Measurements from ENCODE around the gene PCNX3. TPM values are rescaled to one million over a fixed set of nuclear protein-coding genes. Genes with fewer than 3 reads are reported as not detected.
"Not testable (repeated sequence)": the region's sequence is repeated elsewhere in the genome, so short reads cannot be mapped to it uniquely, and the experiment has no call there.

Gene PCNX3
- total and polyA plus RNA-seq, 12 donors = 9.0 to 45.0 (median 33.4) TPM

DNA sequence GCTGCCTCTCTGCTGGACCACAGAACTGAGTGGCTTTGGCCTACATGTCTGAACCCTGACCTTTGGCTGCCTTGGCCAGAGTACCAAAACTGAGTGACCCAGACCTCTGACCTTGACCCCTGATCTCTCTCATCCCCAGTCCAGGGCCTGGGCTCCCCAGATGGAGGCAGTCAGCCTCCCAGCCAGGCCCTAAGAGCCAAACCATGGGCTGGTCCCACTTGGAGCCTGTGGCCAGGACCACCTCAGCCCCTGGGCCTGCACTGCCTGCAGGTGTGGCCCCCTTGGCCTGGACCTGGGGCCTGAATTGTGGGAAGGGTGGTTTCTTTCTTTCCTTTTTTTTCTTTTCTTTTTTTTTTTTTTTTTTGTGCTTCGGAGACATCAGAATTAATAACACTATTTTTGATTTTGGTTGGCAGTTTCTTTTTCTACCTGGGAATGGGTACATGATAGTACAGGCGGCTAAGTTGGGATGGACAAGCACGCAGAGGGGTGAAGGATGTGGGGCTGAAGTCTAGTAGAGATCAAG, 21.5 kb downstream of the PCNX3 start:
- WGBS, 4 donors = 86 to 88% (median 87%) methylated on average over 3 of the region's 3 CpGs
- TF ChIP-seq POLR2A (IDR thresholded peaks at IDR 0.05) (no peak), CTCF (IDR thresholded peaks at IDR 0.05) (no peak)
- Histone ChIP-seq H3K27me3 (no peaks in the 10 kb centered on the region), H3K36me3 (replicated peaks in 1 of 2) (peaks cover 0 to 47% of the 10 kb centered on the region in 2 donors), H3K9me3 (replicated peaks in 1 of 3) (no peaks in the 10 kb centered on the region), H3K4me1 (replicated peaks in 1 of 2) (peaks cover 26 to 48% of the 10 kb centered on the region in 2 donors), H3K27ac (peak overlapping the region in 2 of 5 donors; percentile 82 to 94), H3K4me3 (no peak overlapping the region)
- DNase-seq = no peak
- intact Hi-C loops (cut with DNase I) = no loop called here

DNA sequence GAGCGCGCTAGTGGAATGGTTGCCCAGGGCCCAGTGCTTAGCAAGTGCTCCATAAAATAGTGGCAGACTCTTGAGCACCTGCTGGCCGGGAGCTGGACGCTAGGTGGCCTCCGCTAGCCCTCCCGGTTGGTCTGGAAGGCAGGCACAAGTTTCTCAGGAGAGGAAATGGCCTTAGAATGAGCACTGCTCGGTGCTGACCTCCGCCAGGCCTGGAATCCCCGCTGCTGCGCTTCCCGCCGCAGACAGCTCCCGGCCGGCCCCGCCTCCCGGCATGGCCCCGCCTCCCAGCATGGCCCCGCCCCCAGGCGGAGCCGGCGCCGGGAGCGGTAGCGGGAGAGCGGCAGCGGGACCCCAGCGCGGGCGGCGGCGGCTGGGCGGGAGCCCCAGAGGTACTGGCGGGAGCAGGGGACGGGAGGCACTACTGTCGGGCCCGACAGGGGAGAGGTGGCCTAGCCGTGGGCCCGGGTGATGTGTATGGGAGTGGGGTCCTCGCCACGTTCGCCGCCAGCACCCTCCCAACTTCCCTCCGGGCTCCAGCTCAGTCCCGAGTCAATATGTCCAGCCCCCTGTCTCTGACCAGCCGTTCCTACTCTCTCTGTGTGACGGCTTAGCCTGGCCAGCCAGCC, 22.3 kb downstream of the PCNX3 start, which contains the start of gene SIPA1:
TSS of gene SIPA1 (plus strand) at position 308 of the 626 bp plus-strand sequence. CDS start 2,821 bp downstream, outside the sequence.
- TF ChIP-seq POLR2A (IDR thresholded peaks at IDR 0.05) (peak; percentile 21 to 57), CTCF (IDR thresholded peaks at IDR 0.05) (peak; percentile 5 to 61 (median 45))
- peaks cover 26 to 48% of the 10 kb centered on the region in 2 donors for H3K4me1 ChIP-seq (replicated peaks in 1 of 2)
- no peaks in the 10 kb centered on the region for H3K9me3 ChIP-seq (replicated peaks in 1 of 3)
- 3 to 9% (median 5%) methylated on average over 18 to 46 of the region's 46 CpGs for WGBS, 4 donors
- DNase-seq = peak; percentile 82 to 90 (median 87)
- no peaks in the 10 kb centered on the region for H3K27me3 ChIP-seq
- intact Hi-C loops (cut with DNase I) = no loop called here
- H3K27ac ChIP-seq = peak within 1 kb of the TSS; percentile 65 to 94 (median 82)
- peaks cover 0 to 49% of the 10 kb centered on the region in 2 donors for H3K36me3 ChIP-seq (replicated peaks in 1 of 2)
- H3K4me3 ChIP-seq = peak within 1 kb of the TSS in 3 of 4 donors; percentile 46 to 73 (median 72)

GRCh38 chr11:65639228-65639597, 23.6 kb downstream of the PCNX3 start:
- intact Hi-C loops (cut with DNase I); H3K27me3 ChIP-seq; DNase-seq; H3K9me3 ChIP-seq (replicated peaks in 1 of 3): not testable (repeated sequence)
- H3K4me3 ChIP-seq = peak overlapping the region in 1 of 4 donors; percentile 72
- 79 to 94% (median 90%) methylated on average over 6 to 9 of the region's 9 CpGs for WGBS, 4 donors
- peaks cover 26 to 48% of the 10 kb centered on the region in 2 donors for H3K4me1 ChIP-seq (replicated peaks in 1 of 2)
- H3K27ac ChIP-seq = peak overlapping the region in 3 of 5 donors; percentile 24 to 94 (median 82)
- H3K36me3 ChIP-seq (replicated peaks in 1 of 2) = peaks cover 0 to 41% of the 10 kb centered on the region in 2 donors

GRCh38 chr11:65639623-65640482, 24.3 kb downstream of the PCNX3 start:
- Histone ChIP-seq H3K4me3 (peak overlapping the region in 1 of 4 donors; percentile 72), H3K9me3 (replicated peaks in 1 of 3) (no peaks in the 10 kb centered on the region), H3K36me3 (replicated peaks in 1 of 2) (peaks cover 0 to 35% of the 10 kb centered on the region in 2 donors), H3K27ac (peak overlapping the region; percentile 24 to 94 (median 68)), H3K27me3 (no peaks in the 10 kb centered on the region), H3K4me1 (replicated peaks in 1 of 2) (peaks cover 26 to 48% of the 10 kb centered on the region in 2 donors)
- peak in 4 of 7 donors; percentile 58 to 80 (median 64) for DNase-seq
- WGBS, 4 donors = 57 to 82% (median 72%) methylated on average over 3 to 8 of the region's 8 CpGs
- intact Hi-C loops (cut with DNase I) = no loop called here
- TF ChIP-seq POLR2A (IDR thresholded peaks at IDR 0.05) = no peak
- no peak for TF ChIP-seq CTCF (IDR thresholded peaks at IDR 0.05)
